LNCaP clone FGC (cell line): ENCODE data around the gene PARP15.

Source experiments
- DNase-seq: peaks from one replicate; pipeline ENCODE4 v3.0.0-alpha.2; 2011; ENCODE audit warnings: low read depth
- H3K4me3 ChIP-seq: 2 replicates; pipeline ENCODE4 v1.5.1; 2011; ENCODE audit warnings: mild to moderate bottlenecking, low read depth, low read length, control low read depth
- CTCF ChIP-seq: IDR thresholded peaks from 2 replicates; pipeline ENCODE4 v1.5.1; 2012; ENCODE audit warnings: mild to moderate bottlenecking; ENCODE audit not compliant: control insufficient read depth, insufficient read depth; ENCODE audit errors: extremely low read depth

The PARP15 gene

GRCh38 chr3:122615303-122615702, 37.9 kb downstream of the PARP15 start:
- no peak for DNase-seq
- no peak for TF ChIP-seq CTCF
- no peak overlapping the region for H3K4me3 ChIP-seq

- no peak for TF ChIP-seq CTCF
- no peak for DNase-seq
- no peak overlapping the region for H3K4me3 ChIP-seq
Measured at GRCh38 chr3:122618614-122619013, 41.2 kb downstream of the PARP15 start.

- no peak overlapping the region for H3K4me3 ChIP-seq
- no peak for TF ChIP-seq CTCF
- DNase-seq, result no peak
Measured at GRCh38 chr3:122619040-122619439, 41.6 kb downstream of the PARP15 start.

GRCh38 chr3:122620399-122620798, 42.9 kb downstream of the PARP15 start:
- DNase-seq, result no peak
- no peak for TF ChIP-seq CTCF
- no peak overlapping the region for H3K4me3 ChIP-seq

- no peak for DNase-seq
- H3K4me3 ChIP-seq, result no peak overlapping the region
- no peak for TF ChIP-seq CTCF
Measured at GRCh38 chr3:122621112-122621511, 43.7 kb downstream of the PARP15 start.

- no peak for TF ChIP-seq CTCF
- DNase-seq, result no peak
Measured at GRCh38 chr3:122623031-122623829, 45.8 kb downstream of the PARP15 start.

More at GRCh38 chr3:122623031-122623829, 45.8 kb downstream of the PARP15 start:
- no peak overlapping the region for H3K4me3 ChIP-seq
